Measurements from ENCODE around the gene NEUROG3.

NEUROG3 gene

GRCh38 chr10:69573056-69573806, at the start of gene NEUROG3:
Gene NEUROG3 (minus strand): TSS chr10:69573422. CDS start chr10:69573043, 379 bp downstream.
- Mint-ChIP-seq H3K27me3 (peaks cover 60% of the 10 kb centered on the region), H3K4me3 (peak within 1 kb of the TSS; percentile 83)

GRCh38 chr10:69620625-69621024, 47.4 kb upstream of the NEUROG3 start:
- Mint-ChIP-seq H3K27ac (no peak overlapping the region), H3K9me3 (peaks cover 8% of the 10 kb centered on the region), H3K4me1 (peaks cover 38% of the 10 kb centered on the region), H3K27me3 (no peaks in the 10 kb centered on the region), H3K4me3 (no peak overlapping the region), H3K36me3 (peaks cover 6% of the 10 kb centered on the region)

More at GRCh38 chr10:69573056-69573806, at the start of gene NEUROG3:
- no peaks in the 10 kb centered on the region for H3K9me3 Mint-ChIP-seq
- H3K36me3 Mint-ChIP-seq, result no peaks in the 10 kb centered on the region
- H3K4me1 Mint-ChIP-seq, result peaks cover 27% of the 10 kb centered on the region
- H3K27ac Mint-ChIP-seq, result no peak within 1 kb of the TSS

GRCh38 chr10:69619626-69620025, 46.4 kb upstream of the NEUROG3 start:
- no peaks in the 10 kb centered on the region for H3K27me3 Mint-ChIP-seq
- H3K4me1 Mint-ChIP-seq, result peaks cover 32% of the 10 kb centered on the region
- peaks cover 6% of the 10 kb centered on the region for H3K36me3 Mint-ChIP-seq
- H3K4me3 Mint-ChIP-seq, result no peak overlapping the region
- no peak overlapping the region for H3K27ac Mint-ChIP-seq
- peaks cover 8% of the 10 kb centered on the region for H3K9me3 Mint-ChIP-seq

GRCh38 chr10:69618746-69619145, 45.5 kb upstream of the NEUROG3 start:
- Mint-ChIP-seq H3K27ac (no peak overlapping the region), H3K27me3 (no peaks in the 10 kb centered on the region), H3K4me3 (no peak overlapping the region), H3K9me3 (peaks cover 5% of the 10 kb centered on the region), H3K4me1 (peaks cover 24% of the 10 kb centered on the region), H3K36me3 (peaks cover 2% of the 10 kb centered on the region)

- H3K27me3 Mint-ChIP-seq, result no peaks in the 10 kb centered on the region
- H3K36me3 Mint-ChIP-seq, result no peaks in the 10 kb centered on the region
- no peak overlapping the region for H3K27ac Mint-ChIP-seq
- peaks cover 11% of the 10 kb centered on the region for H3K4me1 Mint-ChIP-seq
- H3K4me3 Mint-ChIP-seq, result no peak overlapping the region
- no peaks in the 10 kb centered on the region for H3K9me3 Mint-ChIP-seq
Observed at GRCh38 chr10:69616358-69616757, 43.1 kb upstream of the NEUROG3 start.

- Mint-ChIP-seq H3K36me3 (no peaks in the 10 kb centered on the region), H3K27me3 (no peaks in the 10 kb centered on the region), H3K27ac (no peak overlapping the region), H3K9me3 (no peaks in the 10 kb centered on the region), H3K4me3 (no peak overlapping the region), H3K4me1 (no peaks in the 10 kb centered on the region)
Observed at GRCh38 chr10:69614130-69614529, 40.9 kb upstream of the NEUROG3 start.

GRCh38 chr10:69612760-69613159, 39.5 kb upstream of the NEUROG3 start:
- H3K27ac Mint-ChIP-seq, result no peak overlapping the region
- no peaks in the 10 kb centered on the region for H3K9me3 Mint-ChIP-seq
- H3K4me1 Mint-ChIP-seq, result no peaks in the 10 kb centered on the region
- no peak overlapping the region for H3K4me3 Mint-ChIP-seq
- H3K27me3 Mint-ChIP-seq, result no peaks in the 10 kb centered on the region
- no peaks in the 10 kb centered on the region for H3K36me3 Mint-ChIP-seq

- no peak overlapping the region for H3K27ac Mint-ChIP-seq
- H3K36me3 Mint-ChIP-seq, result no peaks in the 10 kb centered on the region
- peaks cover 9% of the 10 kb centered on the region for H3K9me3 Mint-ChIP-seq
- no peak overlapping the region for H3K4me3 Mint-ChIP-seq
- no peaks in the 10 kb centered on the region for H3K27me3 Mint-ChIP-seq
- no peaks in the 10 kb centered on the region for H3K4me1 Mint-ChIP-seq
Observed at GRCh38 chr10:69609077-69609476, 35.9 kb upstream of the NEUROG3 start.

- Mint-ChIP-seq H3K4me3 (no peak overlapping the region), H3K27me3 (peaks cover 8% of the 10 kb centered on the region), H3K36me3 (no peaks in the 10 kb centered on the region), H3K4me1 (no peaks in the 10 kb centered on the region), H3K27ac (no peak overlapping the region), H3K9me3 (peaks cover 5% of the 10 kb centered on the region)
Observed at GRCh38 chr10:69600761-69601330, 27.6 kb upstream of the NEUROG3 start.

GRCh38 chr10:69588358-69588757, 15.1 kb upstream of the NEUROG3 start:
- Mint-ChIP-seq H3K27ac (no peak overlapping the region), H3K4me1 (peaks cover 13% of the 10 kb centered on the region), H3K27me3 (no peaks in the 10 kb centered on the region), H3K9me3 (no peaks in the 10 kb centered on the region), H3K36me3 (no peaks in the 10 kb centered on the region), H3K4me3 (no peak overlapping the region)

- Mint-ChIP-seq H3K9me3 (no peaks in the 10 kb centered on the region), H3K4me3 (no peak overlapping the region), H3K4me1 (peaks cover 13% of the 10 kb centered on the region), H3K36me3 (peaks cover 2% of the 10 kb centered on the region), H3K27me3 (peaks cover 13% of the 10 kb centered on the region), H3K27ac (no peak overlapping the region)
Observed at GRCh38 chr10:69584624-69585023, 11.4 kb upstream of the NEUROG3 start.

GRCh38 chr10:69583106-69583505, 9.9 kb upstream of the NEUROG3 start:
- Mint-ChIP-seq H3K27me3 (peaks cover 20% of the 10 kb centered on the region), H3K4me3 (no peak overlapping the region), H3K9me3 (no peaks in the 10 kb centered on the region), H3K36me3 (peaks cover 2% of the 10 kb centered on the region), H3K27ac (no peak overlapping the region), H3K4me1 (peaks cover 4% of the 10 kb centered on the region)

GRCh38 chr10:69580435-69580834, 7.2 kb upstream of the NEUROG3 start:
- Mint-ChIP-seq H3K27ac (no peak overlapping the region), H3K4me3 (no peak overlapping the region), H3K9me3 (no peaks in the 10 kb centered on the region), H3K27me3 (peaks cover 35% of the 10 kb centered on the region), H3K4me1 (no peaks in the 10 kb centered on the region), H3K36me3 (peaks cover 2% of the 10 kb centered on the region)

GRCh38 chr10:69579464-69580060, 6.3 kb upstream of the NEUROG3 start:
- H3K4me1 Mint-ChIP-seq, result peaks cover 5% of the 10 kb centered on the region
- peaks cover 42% of the 10 kb centered on the region for H3K27me3 Mint-ChIP-seq
- no peak overlapping the region for H3K4me3 Mint-ChIP-seq

GRCh38 chr10:69578508-69578991, 5.3 kb upstream of the NEUROG3 start:
- Mint-ChIP-seq H3K36me3 (peaks cover 2% of the 10 kb centered on the region), H3K27ac (no peak overlapping the region), H3K4me1 (peaks cover 15% of the 10 kb centered on the region), H3K4me3 (no peak overlapping the region), H3K27me3 (peaks cover 48% of the 10 kb centered on the region), H3K9me3 (no peaks in the 10 kb centered on the region)

More at GRCh38 chr10:69579464-69580060, 6.3 kb upstream of the NEUROG3 start:
- H3K36me3 Mint-ChIP-seq, result peaks cover 2% of the 10 kb centered on the region
- H3K9me3 Mint-ChIP-seq, result no peaks in the 10 kb centered on the region
- no peak overlapping the region for H3K27ac Mint-ChIP-seq
